ENCODE data around the gene FAAP20. TPM values are rescaled to one million over a fixed set of nuclear protein-coding genes. Genes with fewer than 3 reads are reported as not detected.

The FAAP20 gene
- total RNA-seq (2013; cell fraction: nucleolus; rRNA removed): 13.3 and 16.5 TPM in 2 replicates
- 32.5 and 34.7 TPM in 2 replicates for total RNA-seq (2014; rRNA removed)
- 3.6 and 4.4 TPM in 2 replicates for total RNA-seq (2014; rRNA removed; fragmentation: Illumina TruSeq; extraction: Trizol)
- total RNA-seq (2021): 68.5 and 71.2 TPM in 2 replicates
- polyA plus RNA-seq (2011; ENCODE audit: low read depth): 7.1 TPM
- polyA plus RNA-seq (2011; rRNA removed): 2.6 and 7.0 TPM in 2 replicates
- 13.0 and 30.7 TPM in 2 replicates for polyA plus RNA-seq (2011; cell fraction: cytosol; rRNA removed)
- polyA plus RNA-seq (2011; cell fraction: nucleus; rRNA removed): 20.8 and 30.9 TPM in 2 replicates
- 26.3 and 32.4 TPM in 2 replicates for polyA plus RNA-seq (2012)
- 0.43 and 2.6 TPM in 2 replicates for polyA plus RNA-seq (2014; fragmentation: Illumina TruSeq; extraction: Trizol)
- polyA plus RNA-seq (2014; fragmentation: Nextera tagmentation; extraction: Ambion mirVana): 1 to 10 TPM in 1 of 2 experiments, under 1 TPM in 1; 0.79 to 1.2 TPM
- polyA plus RNA-seq (2014; rRNA removed): 89.9 and 91.8 TPM in 2 replicates
- 10 to 100 TPM; 57.2 to 60.2 TPM for polyA plus RNA-seq (2016; fragmentation: Nextera tagmentation; extraction: Ambion mirVana)
- 1.5 and 4.7 TPM in 2 replicates for polyA minus RNA-seq (2011; rRNA and poly(A)+ RNA removed)
- 3.3 and 9.1 TPM in 2 replicates for polyA minus RNA-seq (2011; cell fraction: cytosol; rRNA and poly(A)+ RNA removed)
- polyA minus RNA-seq (2011; cell fraction: nucleus; rRNA and poly(A)+ RNA removed): 5.6 and 10.3 TPM in 2 replicates
- Bru-seq, nascent RNA: percentile 54 among the genes with signal in this experiment
- BruChase-seq, experiment 1, labeled RNA remaining after a 6-hour chase: percentile 55 among the genes with signal in this experiment
- percentile 53 among the genes with signal in this experiment for BruChase-seq, experiment 2, labeled RNA remaining after a 2-hour chase
- long read RNA-seq, experiment 1, transcript FAAP20-202 (4 exons, 729 nt): major isoform, 8 of 15 reads
- long read RNA-seq, experiment 1, partial matches to known transcripts: 2 of 15 reads
- long read RNA-seq, experiment 1, other reads (novel, unspliced or antisense): 2 of 15 reads
- long read RNA-seq, experiment 2: 0 reads

GRCh38 chr1:2194319-2194897, at the start of gene FAAP20:
FAAP20 (minus strand) TSS chr1:2194772; CDS start chr1:2194749, 23 bp downstream.
- Histone ChIP-seq H3K4me3 (peak within 1 kb of the TSS; percentile 69), H4K20me1 (ENCODE audit: control insufficient read depth, insufficient read depth) (no peaks in the 10 kb centered on the region), H3K79me2 (ENCODE audit: control insufficient read depth, insufficient read depth, low read length) (peaks cover 1% of the 10 kb centered on the region), H2AFZ (ENCODE audit: control insufficient read depth, low read depth, low read length) (peak within 1 kb of the TSS; percentile 94), H3K4me1 (ENCODE audit: control insufficient read depth, insufficient read depth, low read length) (peaks cover 10% of the 10 kb centered on the region), H3K4me2 (ENCODE audit: control insufficient read depth, insufficient read depth) (peak within 1 kb of the TSS; percentile 90), H3K27ac (ENCODE audit: control insufficient read depth, insufficient read depth) (peak within 1 kb of the TSS; percentile 89), H3K27me3 (replicated peaks in 1 of 2; ENCODE audit: control insufficient read depth in 2 of 2, insufficient read depth in 2 of 2, low read length in 1 of 2) (no peaks in the 10 kb centered on the region), H3K9me3 (replicated peaks; ENCODE audit: control insufficient read depth, insufficient read depth, low read length) (no peaks in the 10 kb centered on the region), H3K36me3 (ENCODE audit: control insufficient read depth in 2 of 2, insufficient read depth in 2 of 2, low read length in 1 of 2) (no peaks in the 10 kb centered on the region; a peak in 1 of 4 replicates), H3K9ac (ENCODE audit: control insufficient read depth, insufficient read depth, low read length) (peak within 1 kb of the TSS; percentile 83)
- intact Hi-C loops (cut with micrococcal nuclease; ENCODE audit: unreplicated experiment) (loop anchor here (2.0 kb wide), 1 partner anchor 354 kb away; no protein-coding TSS in a partner anchor), in situ Hi-C loops (cut with MboI) (loop anchor here (5.0 to 10.0 kb wide), 2 partner anchors 193 to 1230 kb away; no protein-coding TSS in a partner anchor)
- ChIA-PET SMC1A (ENCODE audit: uncharacterized antibody, unreplicated experiment) (interaction anchor here (0.7 to 3.2 kb wide), 12 partner anchors 39 to 392 kb away, joined by 3 to 62 read pairs (median 4); partner anchors contain the start of genes MORN1, PEX10, PRXL2B and RER1), POLR2A (interaction anchor here (0.6 to 1.8 kb wide), 11 partner anchors 8 to 1770 kb away, joined by 3 to 12 read pairs (median 4); partner anchors contain the start of genes MORN1 and RER1), CTCF (interaction anchor here (0.7 to 3.3 kb wide), 29 partner anchors 10 to 728 kb away, joined by 3 to 98 read pairs (median 4); partner anchors contain the start of genes MORN1, PEX10 and RER1), RAD21 (ENCODE audit: unreplicated experiment) (interaction anchor here (0.6 to 2.3 kb wide), 22 partner anchors 10 to 361 kb away, joined by 3 to 78 read pairs (median 4); partner anchors contain the start of genes MORN1, PANK4, PEX10 and RER1)
- BruUV-seq (replicated peaks): no TSS peak
- FAIRE-seq: no peak
- ATAC-seq: peak; percentile 78
- DNase-seq (ENCODE audit: low read depth, low spot score): no peak
- 0% methylated on average over 3 of the region's 63 CpGs for WGBS (ENCODE audit: insufficient coverage, insufficient replicate concordance, low lambda C conversion rate, missing lambda C conversion rate)
- TF ChIP-seq EGR1 (IDR thresholded peaks at IDR 0.05; ENCODE audit: borderline replicate concordance in 1 of 2, low read depth in 2 of 2, low read length in 2 of 2) (peak in 1 of 2 experiments; percentile 73; a peak in 1 of 3 replicates), KDM1A (IDR thresholded peaks at IDR 0.05; ENCODE audit: borderline replicate concordance) (no peak), BHLHE40 (IDR thresholded peaks at IDR 0.05; ENCODE audit: borderline replicate concordance in 1 of 2, low read depth in 2 of 2, low read length in 1 of 2) (0 out of 4 replicates have a peak, but pooled peaks of 1 of the 2 experiments have one; percentile 25), DPF2 (IDR thresholded peaks at IDR 0.05) (no peak), ZNF687 (IDR thresholded peaks at IDR 0.05) (no peak), HSF1 (IDR thresholded peaks at IDR 0.05; ENCODE audit: low read depth, low read length) (no peak), TARDBP (IDR thresholded peaks at IDR 0.05; ENCODE audit: borderline replicate concordance) (no peak), MAX (IDR thresholded peaks at IDR 0.05; ENCODE audit: low read depth, low read length) (no peak), ASH2L (IDR thresholded peaks at IDR 0.05; ENCODE audit: borderline replicate concordance, low read depth) (no peak)

All from GM12878 (cell line).